HG03558 (cell line): ENCODE measurements around the gene AFF2.

ENCODE experiments used
- ATAC-seq: cut with Tn5 transposase; IDR thresholded peaks from one replicate; pipeline ENCODE4 v1.9.1; 2021; ENCODE audit warnings: moderate number of reproducible peaks; ENCODE audit not compliant: unreplicated experiment; ENCODE audit errors: extremely low read depth

AFF2 gene

GRCh38 chrX:148535639-148536038 is 35.2 kb downstream of the AFF2 start:
- no peak for ATAC-seq

GRCh38 chrX:148536961-148537360 is 36.5 kb downstream of the AFF2 start:
- no peak for ATAC-seq

- no peak for ATAC-seq
Measured at GRCh38 chrX:148537556-148538182, 37.3 kb downstream of the AFF2 start.

- ATAC-seq = no peak
Measured at GRCh38 chrX:148538582-148538981, 38.2 kb downstream of the AFF2 start.

- ATAC-seq = no peak
Measured at GRCh38 chrX:148540114-148540513, 39.7 kb downstream of the AFF2 start.

GRCh38 chrX:148540671-148541583 is 40.5 kb downstream of the AFF2 start:
- no peak for ATAC-seq

GRCh38 chrX:148541584-148541940 is 41.1 kb downstream of the AFF2 start:
- peak; percentile 55 for ATAC-seq

GRCh38 chrX:148542481-148543255 is 42.3 kb downstream of the AFF2 start:
- ATAC-seq = no peak

GRCh38 chrX:148552775-148553174 is 52.4 kb downstream of the AFF2 start:
- ATAC-seq = no peak

- no peak for ATAC-seq
Measured at GRCh38 chrX:148555101-148555500, 54.7 kb downstream of the AFF2 start.

- ATAC-seq = no peak
Measured at GRCh38 chrX:148555571-148556243, 55.3 kb downstream of the AFF2 start.

- no peak for ATAC-seq
Measured at GRCh38 chrX:148556498-148556897, 56.1 kb downstream of the AFF2 start.

- no peak for ATAC-seq
Measured at GRCh38 chrX:148562846-148563245, 62.4 kb downstream of the AFF2 start.

GRCh38 chrX:148567229-148567628 is 66.8 kb downstream of the AFF2 start:
- ATAC-seq = no peak

- ATAC-seq = no peak
Measured at GRCh38 chrX:148567779-148568178, 67.4 kb downstream of the AFF2 start.

- no peak for ATAC-seq
Measured at GRCh38 chrX:148568763-148569162, 68.3 kb downstream of the AFF2 start.

- ATAC-seq = no peak
Measured at GRCh38 chrX:148572337-148572736, 71.9 kb downstream of the AFF2 start.

GRCh38 chrX:148573119-148573518 is 72.7 kb downstream of the AFF2 start:
- no peak for ATAC-seq

GRCh38 chrX:148574237-148574973 is 74.0 kb downstream of the AFF2 start:
- ATAC-seq = no peak

GRCh38 chrX:148576396-148576795 is 76.0 kb downstream of the AFF2 start:
- ATAC-seq = no peak
